ENCODE data around the gene KPNA5.
A peak's percentile ranks its signal among the peaks of the same experiment; 100 is the strongest.
"Not testable (repeated sequence)": the region's sequence is repeated elsewhere in the genome, so short reads cannot be mapped to it uniquely, and the experiment has no call there.

The KPNA5 gene

DNA sequence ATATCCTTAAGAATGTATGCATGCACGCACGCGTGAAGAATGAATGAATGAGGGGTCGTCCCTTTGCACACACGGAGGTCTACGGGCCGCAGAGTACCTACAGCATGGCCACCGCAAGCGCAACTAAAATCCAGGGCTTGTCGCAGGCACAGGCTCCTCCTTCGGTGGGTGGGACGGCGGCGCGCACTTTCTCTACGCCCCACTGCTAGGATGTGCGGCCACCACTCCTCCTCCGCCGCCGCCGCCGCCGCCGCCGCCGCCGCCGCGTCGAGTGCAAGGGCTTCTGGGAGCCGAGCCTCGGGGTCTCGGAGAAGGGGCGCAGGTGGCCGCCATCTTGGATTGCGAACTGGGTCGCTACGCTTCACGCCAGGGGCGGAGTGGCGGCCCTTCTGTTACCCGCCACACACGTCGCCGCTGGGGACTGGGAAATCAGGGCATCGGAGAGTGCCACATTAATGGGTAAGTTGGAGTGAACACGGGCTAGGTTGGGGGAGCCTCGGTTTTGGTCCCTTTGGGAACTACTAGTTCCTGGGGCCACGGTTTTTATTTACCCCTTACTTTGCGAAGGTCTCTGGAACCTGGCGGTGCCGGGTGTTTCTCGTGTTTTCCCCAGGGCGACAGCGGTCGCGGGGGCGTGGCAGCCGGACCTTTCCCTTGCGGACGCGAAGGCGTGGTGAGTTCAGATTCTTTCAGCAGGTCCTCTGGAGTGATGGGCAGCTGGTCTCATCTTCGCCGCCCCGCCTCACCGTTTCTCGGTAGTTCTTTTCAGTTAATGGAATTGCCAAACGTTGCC is at the start of gene KPNA5:
KPNA5 (plus strand) TSS at position 332 of the 793 bp plus-strand sequence; CDS start at position 456, 124 bp downstream.
- peak; percentile 70 to 90 for DNase-seq

DNA sequence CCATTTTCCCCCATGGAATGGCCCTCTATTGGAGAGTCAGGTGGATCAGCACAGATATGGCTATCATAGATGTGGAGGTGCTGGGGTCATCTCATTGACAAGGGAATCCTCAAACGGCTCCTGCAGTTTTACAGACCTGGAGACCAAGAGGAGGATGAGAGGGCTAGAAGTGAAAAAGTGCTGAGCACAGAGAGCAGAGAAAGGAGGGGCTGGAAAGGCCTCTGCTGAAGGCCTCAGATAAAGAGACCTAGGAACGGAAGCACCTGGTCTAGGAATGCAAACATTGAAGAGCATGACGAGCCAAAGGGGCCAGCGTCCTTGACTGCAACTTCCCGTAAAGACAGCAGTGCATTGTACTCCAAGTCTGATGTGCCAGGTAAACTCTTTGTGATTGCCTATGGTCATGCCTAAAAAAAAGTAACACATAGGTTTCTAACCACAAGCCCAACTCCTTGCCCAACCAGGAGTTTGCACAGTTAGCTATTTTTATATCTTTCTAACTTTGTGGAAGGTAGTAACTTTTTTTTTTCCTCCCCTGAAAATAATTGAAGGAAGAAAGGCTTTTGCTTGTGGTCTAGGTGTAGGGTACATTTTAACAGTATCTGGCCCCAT is 49.5 kb upstream of the KPNA5 start:
- DNase-seq = no peak

DNA sequence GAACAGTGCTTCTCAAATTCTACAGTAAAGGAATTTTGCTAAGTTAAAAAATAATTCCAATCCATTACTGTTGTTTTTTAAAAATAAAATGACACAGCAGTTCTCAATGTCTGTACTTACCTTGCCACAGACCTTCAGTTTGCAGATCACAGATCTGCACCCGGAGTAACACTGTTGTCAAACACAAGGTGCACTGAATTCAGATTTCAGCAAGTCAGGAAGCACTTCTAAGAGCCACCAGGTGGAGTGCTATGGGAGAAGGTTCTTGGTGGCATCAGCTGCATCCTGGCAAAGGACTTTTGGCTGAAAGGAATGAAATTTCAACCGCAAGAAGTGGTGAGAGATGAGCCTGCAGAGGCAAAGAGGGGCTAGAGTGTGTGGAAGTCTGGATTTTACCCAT is 47.3 kb upstream of the KPNA5 start:
- no peak for DNase-seq

DNA sequence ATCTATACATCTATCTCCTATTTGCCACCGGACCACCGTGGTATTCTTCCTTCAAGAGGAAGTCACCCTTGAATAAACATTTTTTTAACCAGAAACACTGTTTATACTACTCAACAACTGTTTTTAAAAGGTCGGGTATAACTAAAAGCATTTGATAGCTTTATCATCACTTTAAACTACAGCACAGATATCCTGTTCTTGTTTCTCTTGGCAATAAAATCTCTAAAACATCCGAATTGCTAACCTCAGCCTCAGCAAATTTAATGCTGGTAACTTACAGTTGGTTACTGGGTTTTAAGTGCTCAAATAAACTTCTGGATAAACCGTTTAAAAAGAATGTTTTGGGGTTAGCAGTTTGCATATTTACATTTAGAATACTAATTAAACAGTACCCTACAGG is 32.9 kb upstream of the KPNA5 start:
- no peak for DNase-seq

DNA sequence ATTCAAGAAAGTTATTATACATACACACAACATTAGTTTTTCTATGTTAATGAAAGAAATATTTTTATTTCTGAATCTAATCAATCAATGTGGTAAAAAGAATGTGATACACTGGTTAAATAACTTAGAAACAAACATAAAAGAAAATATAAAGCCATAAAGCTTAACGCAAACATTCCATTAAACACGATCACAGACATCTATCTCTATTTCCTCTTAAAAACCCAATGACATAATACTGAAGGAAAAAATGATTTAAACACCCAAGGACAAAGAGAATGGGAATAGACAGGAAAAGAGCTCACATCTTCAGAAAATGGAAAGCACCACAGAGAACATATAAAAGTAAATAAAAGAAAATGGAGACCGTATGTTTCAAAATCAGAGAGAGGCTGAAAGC is 31.9 kb upstream of the KPNA5 start:
- DNase-seq = no peak

DNA sequence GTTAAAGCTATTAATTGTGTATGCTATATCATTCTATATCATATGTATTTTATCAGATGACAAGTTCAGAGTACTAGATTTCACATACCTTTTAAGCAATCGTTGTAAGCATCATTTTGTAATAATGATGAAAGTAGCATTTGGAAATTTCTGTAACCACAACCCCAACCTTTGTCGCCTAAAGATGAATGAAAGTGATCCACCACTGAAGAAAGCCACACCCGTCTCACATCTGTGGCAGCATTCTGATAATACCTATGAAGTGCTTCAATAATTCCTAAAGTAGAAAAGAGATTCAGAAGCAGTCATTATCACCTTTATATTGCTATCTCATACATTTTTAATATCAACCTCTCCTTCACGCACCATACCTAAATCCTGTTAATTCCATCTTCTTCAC is 29.1 kb upstream of the KPNA5 start:
- no peak for DNase-seq

DNA sequence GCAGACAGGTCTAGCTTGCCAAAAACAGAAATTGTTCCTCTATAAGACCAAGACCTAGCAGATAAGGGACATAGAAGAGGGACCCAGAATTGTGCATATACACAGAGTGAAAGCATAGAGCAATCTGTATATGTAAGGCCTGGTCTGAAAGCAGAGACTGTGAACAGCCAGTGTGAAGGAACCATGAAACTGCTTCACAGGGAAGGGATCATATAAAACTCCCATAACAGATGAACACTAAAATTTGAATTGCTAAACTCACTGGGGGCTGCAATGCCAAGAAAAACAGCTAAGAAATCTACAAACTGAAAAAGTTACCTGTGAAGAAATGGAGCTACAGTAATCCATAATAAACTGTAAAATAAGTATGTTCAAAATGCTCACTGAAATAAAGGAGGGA is 19.4 kb upstream of the KPNA5 start:
- DNase-seq = no peak

DNA sequence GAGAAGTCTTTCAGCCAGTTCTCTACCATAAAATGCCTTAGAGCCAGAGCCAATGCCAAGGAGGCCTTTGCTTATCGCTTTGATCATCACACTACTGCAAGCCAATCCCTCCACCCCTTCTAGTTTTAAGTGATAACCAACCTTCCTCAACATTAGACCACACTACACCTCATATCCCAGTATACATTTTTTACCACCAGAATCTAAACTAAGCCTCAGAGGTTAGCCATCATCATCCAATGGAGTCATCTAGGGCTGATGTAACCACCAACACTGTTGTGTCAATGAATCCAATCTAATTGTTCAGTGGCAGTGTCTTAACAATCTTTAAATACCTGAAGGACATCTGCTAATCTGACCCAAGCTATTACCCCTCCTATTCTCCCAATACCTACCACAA is 18.8 kb upstream of the KPNA5 start:
- no peak for DNase-seq

DNA sequence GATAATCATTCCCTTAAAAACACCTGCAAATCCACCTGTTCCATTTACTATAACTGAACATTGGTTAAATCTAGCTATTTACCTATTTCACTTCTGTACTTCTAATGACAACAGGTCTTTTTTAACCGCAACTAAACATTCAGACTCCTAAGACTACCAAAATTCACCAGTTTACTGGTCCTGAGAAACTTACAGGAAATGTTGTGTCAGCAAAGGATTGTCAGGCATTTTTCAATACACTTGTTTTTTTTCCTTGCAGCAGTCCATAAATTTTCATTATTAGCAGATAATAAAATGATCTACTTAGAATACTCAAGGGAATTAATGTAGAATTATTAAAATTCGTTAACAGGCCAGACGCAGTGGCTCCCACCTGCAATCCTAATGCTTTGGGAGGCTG is 17.7 kb upstream of the KPNA5 start:
- no peak for DNase-seq

DNA sequence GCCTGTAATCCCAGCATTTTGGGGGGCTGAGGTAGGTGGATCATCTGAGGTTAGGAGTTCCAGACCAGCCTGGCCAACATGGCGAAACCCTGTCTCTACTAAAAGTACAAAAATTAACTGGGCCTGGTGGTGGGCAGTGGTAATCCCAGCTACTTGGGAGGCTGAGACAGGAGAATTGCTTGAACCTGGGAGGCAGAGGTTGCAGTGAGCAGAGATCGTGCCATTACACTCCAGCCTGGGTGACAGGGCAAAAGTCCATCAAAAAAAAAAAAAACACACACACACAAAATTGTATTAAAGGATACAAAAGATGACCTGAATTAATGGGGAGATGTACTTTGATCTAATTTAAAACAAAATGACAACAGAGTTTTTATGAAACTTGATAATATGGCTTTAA is 16.8 kb upstream of the KPNA5 start:
- not testable (repeated sequence) for DNase-seq

DNA sequence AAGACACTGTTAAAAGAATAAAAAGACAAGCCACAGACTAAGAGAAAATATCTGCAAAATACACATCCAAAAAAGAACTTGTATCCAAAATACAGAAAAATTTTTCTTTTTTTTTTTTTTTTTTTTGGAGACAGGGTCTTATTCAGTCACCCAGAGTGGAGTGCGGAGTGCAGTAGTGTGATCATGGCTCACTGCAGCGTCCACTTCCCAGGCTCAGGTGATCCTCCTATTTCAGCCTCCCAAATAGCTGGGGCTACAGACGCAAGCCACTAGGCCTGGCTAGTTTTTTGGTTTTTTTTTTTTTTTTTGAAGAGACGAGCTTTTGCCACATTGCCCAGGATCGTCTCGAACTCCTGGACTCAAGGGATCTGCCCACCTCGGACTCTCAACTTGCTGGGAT is 15.5 kb upstream of the KPNA5 start:
- no peak for DNase-seq

DNA sequence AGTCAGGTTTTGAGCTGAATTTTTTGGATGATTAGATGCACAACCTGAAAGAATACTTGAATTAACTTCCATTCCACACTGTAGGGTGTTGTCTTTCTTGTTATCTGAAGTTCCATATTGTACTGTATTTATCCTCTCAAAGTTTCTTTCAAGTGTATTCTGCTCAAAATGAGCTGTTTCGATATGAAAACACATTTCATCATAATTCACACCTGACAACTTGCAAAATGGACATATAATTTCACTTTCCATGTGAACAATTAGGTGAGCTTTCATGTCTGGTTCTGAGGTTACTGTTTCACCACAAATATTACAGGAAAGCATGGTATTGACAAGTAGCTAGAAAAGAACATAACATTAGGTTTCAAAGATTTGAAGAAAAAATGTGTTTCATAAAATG is 14.1 kb upstream of the KPNA5 start:
- no peak for DNase-seq

DNA sequence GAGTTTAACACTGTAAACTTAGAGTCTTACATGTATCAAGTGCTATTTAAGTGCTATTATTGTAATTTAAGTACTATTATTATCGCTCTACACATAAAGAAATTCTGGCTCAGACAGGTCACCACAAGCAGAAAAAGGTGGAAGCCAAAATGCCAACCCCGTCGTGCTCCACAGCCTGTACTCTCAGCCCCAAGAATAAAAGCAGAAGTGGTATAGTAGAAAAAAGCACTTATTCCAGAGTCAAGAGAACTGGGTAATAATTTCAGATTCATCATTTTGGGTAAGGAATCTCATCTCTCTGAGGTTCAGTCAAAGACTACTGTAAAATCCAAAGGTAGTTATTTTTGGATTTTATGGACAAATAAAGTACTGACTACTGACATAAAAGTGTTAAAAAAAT is 13.4 kb upstream of the KPNA5 start:
- DNase-seq = no peak

DNA sequence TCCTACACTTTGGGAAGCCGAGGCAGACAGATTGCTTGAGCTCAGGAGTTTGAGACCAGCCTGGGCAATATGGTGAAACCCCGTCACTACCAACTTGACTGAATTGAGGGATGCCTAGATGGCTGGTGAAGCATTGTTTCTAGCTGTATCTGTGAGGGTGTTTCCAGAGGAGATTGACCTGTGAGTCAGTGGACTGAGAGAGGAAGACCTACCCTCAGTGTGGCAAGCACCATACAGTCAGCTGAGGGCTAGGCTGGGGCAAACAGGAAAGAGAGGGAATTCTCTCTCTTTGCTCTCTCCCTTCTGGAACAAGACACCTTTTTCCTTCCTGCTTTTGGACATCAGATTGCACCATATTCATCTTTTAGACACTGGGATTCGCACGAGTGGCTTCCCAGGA is 8.7 kb upstream of the KPNA5 start:
- no peak for DNase-seq

DNA sequence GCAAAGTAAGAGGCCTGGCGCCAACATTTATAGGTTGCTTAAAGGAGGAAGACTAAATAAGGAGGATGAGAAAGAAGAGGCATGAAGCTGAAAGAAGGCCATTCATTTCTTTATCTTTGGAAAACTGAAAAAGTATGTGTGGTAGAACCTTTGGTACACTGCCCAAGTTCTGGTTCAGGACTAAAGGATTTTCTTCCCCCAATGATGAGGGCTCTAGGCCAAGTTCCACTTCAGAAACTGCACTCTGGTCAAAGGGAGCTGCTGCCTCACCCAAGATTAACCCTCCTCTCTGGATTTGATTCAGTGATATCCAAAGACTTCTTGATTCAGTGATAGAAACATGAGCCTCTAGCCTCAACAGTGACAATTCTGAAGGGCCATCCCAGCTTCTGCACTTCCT is 5.0 kb upstream of the KPNA5 start:
- DNase-seq = no peak

DNA sequence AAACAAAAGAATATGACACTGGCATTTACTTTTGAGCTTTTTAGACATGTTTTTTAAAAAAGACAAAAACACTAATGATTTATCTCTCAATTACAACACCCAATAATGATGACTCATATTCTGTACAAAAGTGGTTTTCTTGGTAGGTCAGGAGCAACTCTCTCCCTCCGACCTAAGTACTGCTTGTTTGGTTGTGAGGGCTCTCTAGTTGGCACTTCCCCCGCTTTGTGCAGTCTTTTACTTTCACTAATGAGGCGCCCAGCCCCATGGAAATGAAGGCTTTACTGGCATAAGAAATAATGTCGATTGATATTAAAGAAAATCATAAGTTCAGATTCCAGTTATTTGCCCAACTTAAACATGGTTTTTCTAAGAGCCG is 1.3 kb downstream of the KPNA5 start:
- DNase-seq = no peak

DNA sequence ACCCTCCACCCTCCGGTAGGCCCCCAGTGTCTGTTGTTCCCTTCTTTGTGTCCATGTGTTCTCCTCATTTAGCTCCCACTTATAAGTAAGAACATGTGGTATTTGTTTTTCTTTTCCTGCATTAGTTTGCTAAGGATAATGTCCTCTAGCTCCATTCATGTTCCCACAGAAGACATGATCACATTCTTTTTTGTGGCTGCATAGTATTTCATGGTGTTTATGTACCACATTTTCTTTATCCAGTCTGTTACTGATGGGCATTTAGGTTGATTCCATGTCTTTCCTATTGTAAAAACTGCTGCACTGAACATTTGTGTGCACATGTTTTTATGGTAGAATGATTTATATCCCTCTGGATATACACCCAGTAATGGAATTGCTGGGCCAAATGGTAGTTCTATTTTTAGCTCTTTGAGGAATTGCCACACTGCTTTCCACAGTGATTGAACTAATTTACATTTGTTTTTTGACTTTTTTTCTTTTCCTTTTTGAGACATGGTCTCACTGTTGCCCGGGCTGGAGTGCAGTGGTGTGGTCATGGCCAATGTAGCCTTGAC is 4.5 kb downstream of the KPNA5 start:
- no peak for DNase-seq

DNA sequence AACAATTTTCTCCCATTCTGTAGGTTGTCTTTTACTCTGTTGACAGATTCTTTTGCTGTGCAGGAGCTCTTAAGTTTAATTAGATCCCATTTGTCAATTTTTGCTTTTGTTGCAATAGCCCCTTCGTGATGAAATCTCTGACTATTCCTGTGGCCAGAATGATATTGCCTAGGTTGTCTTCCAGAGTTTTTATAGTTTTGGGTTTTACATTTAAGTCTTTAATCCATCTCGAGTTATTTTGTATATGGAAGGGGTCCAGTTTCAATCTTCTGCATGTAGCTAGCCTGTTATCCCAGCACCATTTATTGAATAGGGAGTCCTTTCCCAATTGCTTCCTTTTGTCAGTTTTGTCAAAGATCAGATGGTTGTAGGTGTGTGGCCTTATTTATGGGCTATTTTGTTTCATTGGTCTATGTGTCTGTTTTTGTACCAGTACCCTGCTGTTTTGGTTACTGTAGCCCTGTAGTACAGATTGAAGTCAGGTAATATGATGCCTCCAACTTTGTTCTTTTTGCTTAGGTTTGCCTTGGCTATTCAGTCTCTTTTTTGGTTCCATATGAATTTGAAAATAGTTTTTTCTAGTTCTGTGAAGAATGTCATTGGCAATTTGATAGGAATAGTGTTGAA is 5.6 kb downstream of the KPNA5 start:
- not testable (repeated sequence) for DNase-seq

DNA sequence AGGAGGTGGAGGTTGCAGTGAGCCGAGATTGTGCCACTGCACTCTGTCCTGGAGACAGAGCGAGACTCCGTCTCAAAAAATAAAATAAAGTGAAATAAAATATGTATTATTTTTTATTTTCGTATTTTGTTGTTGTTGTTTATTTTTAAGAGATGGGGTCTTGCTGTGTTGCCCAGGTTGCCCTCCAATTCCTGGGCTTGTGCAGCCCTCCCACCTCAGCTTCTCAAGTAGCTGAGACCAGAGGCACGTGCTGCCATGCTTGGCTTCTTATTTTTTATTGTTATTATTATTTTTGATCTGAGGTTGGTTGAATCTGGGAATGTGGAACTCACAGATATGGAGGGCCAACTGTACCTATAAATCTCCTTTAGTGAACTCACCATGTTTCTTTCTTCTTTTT is 10.1 kb downstream of the KPNA5 start:
- DNase-seq = no peak

DNA sequence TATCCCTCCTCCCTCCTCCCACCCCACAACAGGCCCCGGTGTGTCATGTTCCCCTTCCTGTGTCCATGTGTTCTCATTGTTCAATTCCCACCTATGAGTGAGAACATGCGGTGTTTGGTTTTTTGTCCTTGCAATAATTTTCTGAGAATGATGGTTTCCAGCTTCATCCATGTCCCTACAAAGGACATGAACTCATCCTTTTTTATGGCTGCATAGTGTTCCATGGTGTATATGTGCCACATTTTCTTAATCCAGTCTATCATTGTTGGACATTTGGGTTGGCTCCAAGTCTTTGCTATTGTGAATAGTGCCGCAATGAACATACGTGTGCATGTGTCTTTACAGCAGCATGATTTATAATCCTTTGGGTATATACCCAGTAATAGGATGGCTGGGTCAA is 11.9 kb downstream of the KPNA5 start:
- not testable (repeated sequence) for DNase-seq

DNA sequence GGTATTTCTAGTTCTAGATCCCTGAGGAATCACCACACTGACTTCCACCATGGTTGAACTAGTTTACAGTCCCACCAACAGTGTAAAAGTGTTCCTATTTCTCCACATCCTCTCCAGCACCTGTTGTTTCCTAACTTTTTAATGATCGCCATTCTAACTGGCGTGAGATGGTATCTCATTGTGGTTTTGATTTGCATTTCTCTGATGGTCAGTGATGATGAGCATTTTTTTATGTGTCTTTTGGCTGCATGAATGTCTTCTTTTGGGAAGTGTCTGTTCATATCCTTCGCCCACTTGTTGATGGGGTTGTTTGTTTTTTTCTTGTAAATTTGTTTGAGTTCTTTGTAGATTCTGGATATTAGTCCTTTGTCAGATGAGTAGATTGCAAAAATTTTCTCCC is 12.3 kb downstream of the KPNA5 start:
- not testable (repeated sequence) for DNase-seq

DNA sequence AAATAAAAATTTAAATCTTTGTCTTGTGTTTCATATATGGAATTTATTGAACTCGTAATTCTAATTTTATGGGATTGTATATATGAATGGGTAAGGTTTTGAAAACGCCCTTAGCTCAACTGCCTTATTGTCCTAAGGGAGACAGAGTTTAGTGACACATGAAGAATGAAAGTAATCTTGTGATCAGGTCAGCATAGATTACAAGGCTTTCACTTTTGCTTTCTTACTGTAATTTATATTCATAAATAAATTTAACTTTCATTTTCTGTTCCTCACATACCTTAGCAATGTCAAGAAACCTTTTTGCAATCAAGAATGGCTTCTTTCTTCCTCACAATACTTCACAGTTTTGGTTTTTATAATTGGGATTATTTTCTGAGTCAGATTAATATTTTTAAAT is 14.4 kb downstream of the KPNA5 start:
- no peak for DNase-seq

DNA sequence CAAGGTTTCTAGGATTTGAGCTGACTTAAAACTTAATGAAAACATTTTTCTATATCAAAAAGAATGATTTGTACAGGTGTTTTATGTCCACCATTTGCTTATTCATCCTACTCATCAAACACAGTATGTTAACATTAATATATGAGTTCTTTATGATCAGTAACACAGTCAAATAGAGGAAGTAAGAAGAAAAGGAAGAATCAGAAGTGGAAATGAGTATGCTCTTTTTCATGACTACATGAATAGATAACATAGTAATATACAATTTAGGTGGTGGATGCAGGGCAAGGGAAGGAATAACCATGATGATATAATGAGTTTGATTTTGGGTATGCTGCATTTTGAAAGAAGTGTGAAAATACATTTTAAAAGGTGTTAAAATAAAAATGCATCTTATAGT is 16.5 kb downstream of the KPNA5 start:
- DNase-seq = no peak

DNA sequence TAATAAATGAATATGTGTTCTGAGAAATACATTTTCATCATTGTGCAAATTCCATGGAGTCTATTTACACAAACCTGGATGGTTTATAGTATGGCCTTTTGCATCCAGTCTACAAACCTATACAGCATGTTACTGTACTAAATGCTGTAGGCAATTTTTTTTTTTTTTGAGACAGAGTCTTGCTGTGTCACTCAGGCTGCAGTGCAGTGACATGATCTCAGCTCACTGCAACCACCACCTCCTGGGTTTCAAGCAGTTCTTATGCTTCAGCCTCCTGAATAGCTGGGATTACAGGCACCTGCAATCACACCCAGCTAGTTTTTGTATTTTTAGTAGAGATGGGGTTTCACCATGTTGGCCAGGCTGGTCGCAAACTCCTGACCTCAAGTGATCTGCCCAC is 22.9 kb downstream of the KPNA5 start:
- DNase-seq = not testable (repeated sequence)

All from SW 1271 (cell line).